Kidney epithelial cell (primary cell): Measurements from ENCODE around the gene SHANK3. TPM values are rescaled to one million over a fixed set of nuclear protein-coding genes. Genes with fewer than 3 reads are reported as not detected.

Experiments
- DNase-seq: peaks from one replicate; pipeline ENCODE4 v3.0.0-alpha.2; 2010; ENCODE audit warnings: low read depth
- H3K27me3 ChIP-seq: 2 replicates; pipeline ENCODE4 v1.6.0; 2011; ENCODE audit warnings: low read length; ENCODE audit not compliant: control insufficient read depth, insufficient read depth
- H3K36me3 ChIP-seq: 2 replicates; pipeline ENCODE4 v1.5.1; 2011; ENCODE audit warnings: low read length; ENCODE audit not compliant: control insufficient read depth, insufficient read depth
- H3K4me3 ChIP-seq: 2 replicates; pipeline ENCODE4 v1.5.1; 2011; ENCODE audit warnings: low read depth, mild to moderate bottlenecking, control low read depth, low read length
- CTCF ChIP-seq: IDR thresholded peaks from 2 replicates; pipeline ENCODE4 v1.5.1; 2011; ENCODE audit warnings: mild to moderate bottlenecking, moderate library complexity, low read length, control low read depth, inconsistent platforms; ENCODE audit not compliant: insufficient read depth, poor library complexity, severe bottlenecking
- total RNA-seq: library from RNA; depleted of rRNA; stranded (reverse); fragments of >200 nt; gene quantifications from 2 replicates; pipeline ENCODE4 v1.2.3, GENCODE V29; 2015

SHANK3 gene
- 3.8 and 6.0 TPM in 2 replicates for total RNA-seq

GRCh38 chr22:50672471-50673230 is at the start of gene SHANK3:
SHANK3 (plus strand) TSS chr22:50672823.
- Histone ChIP-seq H3K36me3 (no peaks in the 10 kb centered on the region), H3K27me3 (peaks cover 44% of the 10 kb centered on the region), H3K4me3 (no peak within 1 kb of the TSS)
- DNase-seq, result no peak
- TF ChIP-seq CTCF, result no peak

DNA sequence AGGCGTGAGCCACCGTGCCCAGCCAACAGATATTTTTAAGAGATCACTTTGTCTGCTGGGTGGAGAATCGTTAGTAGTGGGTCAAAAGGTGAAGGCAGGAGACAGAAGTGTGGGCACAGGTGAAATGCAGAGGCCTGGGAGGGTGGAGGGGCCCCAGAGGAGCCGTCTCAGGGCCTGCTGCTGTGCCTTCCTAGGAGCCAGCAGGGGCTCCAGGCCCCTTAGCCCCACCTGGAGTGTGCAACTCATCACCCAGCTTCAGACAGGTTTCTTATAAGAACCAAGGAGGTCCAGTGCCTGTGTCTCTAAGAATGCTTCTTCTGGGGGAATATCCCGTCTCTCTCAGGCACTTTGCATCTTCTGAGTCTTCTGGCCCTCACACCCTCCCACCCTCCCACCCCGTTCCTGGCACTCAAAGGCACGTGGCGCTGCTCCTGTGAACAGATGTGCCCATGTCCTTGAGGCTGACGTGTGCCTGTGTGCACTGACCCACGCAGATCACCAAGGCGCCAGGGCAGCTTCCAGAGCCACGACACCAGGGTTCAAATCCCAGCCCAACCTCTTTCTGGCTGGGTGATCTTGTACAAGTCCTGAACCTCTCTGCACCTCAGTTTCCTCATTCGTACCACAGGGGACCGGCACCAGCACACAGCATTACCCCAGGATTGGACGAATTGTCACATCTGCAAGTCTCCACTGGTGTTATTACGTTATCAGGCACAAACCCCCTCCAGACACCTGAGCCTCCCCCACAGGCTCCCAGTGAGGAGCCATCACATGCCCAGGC is 48.1 kb upstream of the SHANK3 start:
- Histone ChIP-seq H3K27me3 (no peaks in the 10 kb centered on the region), H3K36me3 (no peaks in the 10 kb centered on the region), H3K4me3 (no peak overlapping the region)

DNA sequence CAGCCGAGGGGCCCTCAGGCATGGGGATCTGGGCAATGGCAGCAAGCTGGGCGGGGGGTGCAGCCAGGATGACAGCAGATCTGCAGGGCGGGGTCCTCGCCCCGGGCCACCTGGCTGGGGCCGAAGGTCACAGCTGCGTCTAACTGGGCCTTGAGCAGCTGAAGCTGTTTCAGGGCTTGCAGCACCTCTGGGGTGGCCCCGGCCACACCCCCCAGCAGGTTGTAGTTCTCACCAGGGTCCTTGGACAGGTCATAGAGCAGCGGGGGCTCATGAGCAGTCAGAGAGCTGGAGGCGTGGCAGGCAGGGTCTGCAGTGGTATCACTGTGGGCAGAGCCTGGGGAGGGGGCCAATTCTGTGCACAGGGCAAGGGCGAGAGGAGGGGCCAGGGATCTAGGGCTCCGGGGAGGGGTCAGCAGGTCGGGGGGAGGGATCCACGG is 47.5 kb upstream of the SHANK3 start:
- no peaks in the 10 kb centered on the region for H3K36me3 ChIP-seq
- no peak for TF ChIP-seq CTCF
- no peak overlapping the region for H3K4me3 ChIP-seq

More for the DNA sequence above, 48.1 kb upstream of the SHANK3 start:
- TF ChIP-seq CTCF, result no peak
- DNase-seq, result no peak

GRCh38 chr22:50625568-50626313 is 46.9 kb upstream of the SHANK3 start:
- TF ChIP-seq CTCF, result no peak
- H3K36me3 ChIP-seq, result no peaks in the 10 kb centered on the region
- H3K4me3 ChIP-seq, result no peak overlapping the region
- no peaks in the 10 kb centered on the region for H3K27me3 ChIP-seq
- no peak for DNase-seq

More for the DNA sequence above, 47.5 kb upstream of the SHANK3 start:
- DNase-seq, result no peak
- no peaks in the 10 kb centered on the region for H3K27me3 ChIP-seq

GRCh38 chr22:50626314-50626849 is 46.2 kb upstream of the SHANK3 start:
- Histone ChIP-seq H3K36me3 (no peaks in the 10 kb centered on the region), H3K4me3 (no peak overlapping the region), H3K27me3 (no peaks in the 10 kb centered on the region)
- no peak for DNase-seq
- TF ChIP-seq CTCF, result no peak
